NCI-H187 (cell line): ENCODE measurements around the gene HYI.
"Not testable (repeated sequence)": the region's sequence is repeated elsewhere in the genome, so short reads cannot be mapped to it uniquely, and the experiment has no call there.

Experiments used
- DNase-seq, 2 experiments: peaks; one replicate each; lab custom pipeline; 2025; lab: John Stamatoyannopoulos, UW

HYI gene

DNA sequence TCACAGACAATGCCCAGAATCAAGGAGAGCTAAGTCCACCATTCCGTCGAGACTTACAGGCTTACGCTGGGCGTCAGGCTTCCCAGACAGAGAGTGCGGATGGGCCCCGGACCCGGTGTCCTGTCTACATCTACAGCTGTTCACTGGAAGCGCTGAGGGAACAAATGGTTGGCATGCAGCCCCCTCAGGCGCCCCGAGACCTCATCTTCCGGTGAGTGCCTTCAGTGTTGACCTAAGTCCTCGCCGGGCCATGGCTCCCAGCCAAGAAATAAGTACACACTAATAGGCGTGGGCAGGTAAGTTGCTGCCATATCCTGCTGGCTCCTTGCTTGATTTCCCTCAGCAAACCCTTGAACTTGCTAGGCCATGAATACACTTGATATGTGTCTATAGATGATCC is 26.2 kb downstream of the HYI start:
- no peak for DNase-seq

DNA sequence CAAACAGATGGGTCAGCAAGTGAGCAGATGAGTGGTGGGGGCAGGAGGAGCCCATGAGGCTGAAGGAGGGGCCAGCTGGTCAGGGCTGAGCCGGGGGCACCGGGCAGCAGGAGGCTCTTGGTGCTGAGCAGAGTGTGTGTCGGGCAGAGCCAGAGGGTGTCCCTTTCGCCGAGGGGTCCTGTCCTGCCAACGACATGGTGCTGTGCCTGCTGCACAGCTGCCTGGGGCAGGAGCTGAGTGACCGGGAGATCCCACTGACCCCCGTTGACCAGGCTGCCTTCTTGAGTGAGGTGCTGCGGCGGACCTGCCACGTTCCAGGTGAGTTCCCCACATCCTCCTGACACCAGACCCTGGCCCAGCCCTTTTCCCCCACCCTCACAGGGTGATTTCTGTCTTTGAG is 27.5 kb downstream of the HYI start:
- no peak for DNase-seq

DNA sequence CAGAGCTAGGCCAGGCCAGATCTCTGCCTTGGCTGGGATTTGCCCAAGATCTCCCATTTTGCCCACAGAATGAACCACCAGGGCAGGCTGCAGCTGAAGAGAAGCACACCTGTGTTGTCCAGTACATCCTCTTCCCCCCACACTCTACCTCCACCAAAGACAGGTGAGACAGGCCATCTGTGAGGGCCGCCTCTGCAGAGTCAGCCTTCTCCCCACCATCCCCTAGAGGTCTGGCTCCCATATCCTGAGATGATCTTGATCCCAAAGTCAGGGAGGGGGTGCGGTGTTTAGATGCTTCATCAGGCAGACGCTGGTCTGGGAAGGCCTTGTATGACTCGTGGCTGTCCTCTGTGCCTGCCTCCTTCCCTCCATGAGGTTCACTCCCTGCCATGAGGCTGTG is 28.7 kb downstream of the HYI start:
- DNase-seq, result no peak

DNA sequence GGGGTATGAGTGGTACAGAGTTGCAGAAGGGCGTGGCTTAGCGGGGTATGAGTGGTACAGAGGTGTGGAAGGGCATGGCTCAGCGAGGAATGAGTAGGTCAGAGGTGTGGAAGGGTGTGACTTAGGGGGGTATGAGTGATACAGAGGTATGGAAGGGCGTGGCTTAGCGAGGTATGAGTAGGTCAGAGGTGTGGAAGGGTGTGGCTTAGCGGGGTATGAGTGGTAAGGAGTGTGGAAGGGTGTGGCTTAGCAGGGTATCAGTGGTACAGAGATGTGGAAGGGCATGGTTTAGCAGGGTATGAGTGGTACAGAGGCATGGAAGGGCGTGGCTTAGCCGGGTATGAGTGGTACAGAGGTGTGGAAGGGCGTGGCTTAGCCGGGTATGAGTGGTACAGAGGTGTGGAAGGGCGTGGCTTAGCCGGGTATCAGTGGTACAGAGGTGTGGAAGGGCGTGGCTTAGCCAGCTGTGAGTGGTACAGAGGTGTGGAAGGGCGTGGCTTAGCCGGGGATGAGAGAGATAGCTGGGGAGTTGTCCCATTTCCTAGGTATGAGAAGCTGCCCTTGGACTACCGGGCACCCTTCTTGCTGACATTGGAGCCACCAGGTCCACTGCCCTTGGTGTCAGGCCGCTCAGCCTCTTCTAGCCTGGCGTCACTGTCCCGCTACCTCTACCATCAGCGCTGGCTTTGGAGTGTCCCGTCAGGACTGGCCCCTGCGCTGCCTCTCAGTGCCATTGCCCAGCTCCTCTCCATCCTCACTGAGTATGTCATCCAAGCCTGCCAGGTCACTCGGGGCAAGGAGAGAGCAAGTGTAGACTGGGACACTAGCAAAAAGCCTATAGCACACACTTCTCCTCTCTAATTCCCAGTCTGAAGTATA is 29.8 kb downstream of the HYI start:
- DNase-seq, result no peak

DNA sequence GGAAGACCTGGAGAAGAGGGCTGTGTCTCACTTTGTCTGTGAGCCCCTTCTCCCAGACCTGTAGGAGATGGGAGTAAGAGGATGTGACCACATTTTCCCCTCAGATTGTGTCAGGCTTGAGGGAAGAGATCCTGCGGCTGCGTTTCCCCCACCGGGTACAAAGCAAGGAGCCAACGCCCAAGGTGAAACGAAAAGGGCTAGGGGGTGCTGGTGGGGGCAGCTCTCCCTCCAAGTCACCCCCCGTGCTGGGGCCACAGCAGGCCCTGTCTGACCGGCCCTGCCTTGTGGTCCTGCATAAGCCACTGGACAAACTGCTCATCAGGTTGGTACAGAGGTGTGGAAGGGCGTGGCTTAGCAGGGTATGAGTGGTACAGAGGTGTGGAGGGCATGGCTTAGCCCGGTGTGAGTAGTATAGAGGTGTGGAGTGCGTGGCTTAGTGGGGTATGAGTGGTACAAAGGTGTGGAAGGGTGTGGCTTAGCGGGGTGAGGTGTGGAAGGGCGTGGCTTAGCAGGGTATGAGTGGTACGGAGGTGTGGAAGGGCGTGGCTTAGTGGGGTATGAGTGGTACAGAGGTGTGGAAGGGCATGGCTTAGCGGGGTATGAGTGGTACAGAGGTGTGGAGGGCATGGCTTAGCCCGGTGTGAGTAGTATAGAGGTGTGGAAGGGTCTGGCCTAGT is 30.6 kb downstream of the HYI start:
- DNase-seq, result no peak

DNA sequence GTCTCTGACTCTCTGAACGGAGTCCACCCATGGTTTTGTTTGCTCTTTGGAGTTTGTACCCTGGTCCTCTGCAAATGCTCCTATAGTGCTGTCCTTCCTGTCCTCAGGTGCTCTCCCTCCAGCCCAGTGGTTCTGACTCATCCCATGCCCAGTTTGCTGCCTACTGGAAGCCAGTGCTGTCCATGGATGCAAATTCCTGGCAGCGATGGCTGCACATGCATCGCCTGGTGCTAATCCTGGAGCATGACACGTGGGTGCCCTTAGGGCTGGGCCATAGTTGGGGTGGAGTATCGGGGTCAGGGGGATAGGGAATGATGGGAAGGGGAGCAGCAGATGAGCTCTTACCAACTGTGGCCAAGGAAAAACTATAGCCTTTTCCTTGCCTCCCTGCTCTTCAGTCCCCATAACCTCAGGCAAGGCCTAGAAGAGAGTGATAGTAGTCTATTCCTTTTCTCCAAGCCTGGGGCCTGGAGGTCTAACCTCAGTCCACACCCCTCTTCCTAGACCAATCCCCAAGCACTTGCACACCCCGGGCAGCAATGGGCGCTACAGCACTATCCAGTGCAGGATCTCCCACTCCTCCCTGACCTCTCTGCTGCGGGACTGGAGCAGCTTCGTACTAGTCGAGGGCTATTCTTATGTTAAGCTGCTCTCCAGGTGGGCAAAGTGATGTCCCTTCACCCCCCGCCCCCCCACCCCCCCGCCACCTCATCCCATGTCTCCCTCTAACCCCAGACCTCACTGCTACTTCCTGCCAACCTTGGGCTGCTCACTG is 31.6 kb downstream of the HYI start:
- DNase-seq, result no peak

DNA sequence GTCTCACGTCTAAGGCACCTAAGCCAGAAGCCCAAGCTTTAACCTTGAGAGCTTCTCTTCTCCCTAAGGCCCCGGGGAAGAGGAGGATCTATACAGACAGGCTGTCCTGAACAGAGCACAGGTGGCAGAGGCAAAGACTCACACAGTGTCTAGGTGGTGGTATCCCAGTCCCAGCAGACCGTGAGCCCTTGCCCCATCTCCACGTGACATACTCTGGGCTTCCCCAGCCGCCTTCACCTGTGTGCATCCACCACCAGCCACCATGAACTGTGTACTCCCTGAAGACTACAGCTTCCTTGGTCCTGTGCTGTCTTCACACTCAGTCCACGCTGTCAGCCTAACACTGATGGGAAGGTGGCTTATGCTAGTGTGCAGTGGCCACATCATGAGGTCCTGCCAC is 32.3 kb downstream of the HYI start:
- no peak for DNase-seq

DNA sequence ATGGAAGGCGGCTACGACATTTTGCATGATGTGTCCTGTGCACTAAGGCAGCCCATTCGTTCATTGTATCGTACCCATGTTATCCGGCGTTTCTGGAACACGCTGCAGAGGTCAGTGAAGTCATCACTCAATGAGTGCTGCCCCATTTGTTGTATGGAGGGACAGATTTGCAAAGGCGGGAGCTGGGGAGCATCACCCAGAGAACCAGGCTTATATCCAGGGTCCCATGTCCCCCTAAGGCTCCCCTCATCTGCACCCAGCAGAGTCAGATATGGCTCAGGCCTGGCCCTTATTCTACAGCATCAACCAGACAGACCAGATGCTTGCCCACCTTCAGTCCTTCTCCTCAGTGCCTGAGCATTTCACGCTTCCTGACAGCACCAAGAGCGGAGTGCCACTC is 32.9 kb downstream of the HYI start:
- no peak for DNase-seq

DNA sequence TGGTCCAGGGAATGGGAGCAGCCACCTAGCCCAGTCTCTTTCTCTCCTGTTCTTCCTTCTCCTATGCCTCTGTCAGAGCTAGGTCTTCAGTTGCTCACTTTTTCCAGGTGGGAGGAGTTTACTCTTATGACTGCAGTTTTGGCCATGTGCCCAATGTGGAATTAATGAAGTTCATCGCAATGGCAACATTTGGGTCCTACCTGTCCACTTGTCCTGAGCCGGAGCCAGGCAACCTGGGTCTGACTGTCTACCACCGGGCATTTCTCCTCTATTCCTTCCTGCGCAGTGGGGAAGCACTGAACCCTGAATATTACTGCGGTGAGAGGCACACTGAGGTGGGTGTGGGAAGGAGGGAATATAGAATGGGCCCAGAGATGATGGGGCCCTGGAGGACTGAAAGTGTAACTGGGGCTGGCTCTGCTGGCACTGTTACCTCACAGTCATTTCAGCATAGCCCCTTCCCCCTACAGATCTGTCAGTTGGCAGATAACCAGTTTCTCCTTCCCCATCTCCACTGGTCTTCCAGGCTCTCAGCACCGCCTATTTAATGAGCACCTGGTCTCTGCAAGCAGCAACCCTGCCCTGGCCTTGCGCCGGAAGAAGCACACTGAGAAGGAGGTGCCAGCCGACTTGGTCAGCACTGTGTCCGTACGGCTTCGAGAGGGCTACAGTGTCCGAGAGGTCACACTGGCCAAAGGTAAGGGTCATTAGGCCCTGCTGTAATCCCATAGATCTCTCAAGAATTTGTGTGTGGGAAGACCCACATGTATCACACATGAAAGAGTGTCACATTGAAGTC is 33.9 kb downstream of the HYI start:
- no peak for DNase-seq

DNA sequence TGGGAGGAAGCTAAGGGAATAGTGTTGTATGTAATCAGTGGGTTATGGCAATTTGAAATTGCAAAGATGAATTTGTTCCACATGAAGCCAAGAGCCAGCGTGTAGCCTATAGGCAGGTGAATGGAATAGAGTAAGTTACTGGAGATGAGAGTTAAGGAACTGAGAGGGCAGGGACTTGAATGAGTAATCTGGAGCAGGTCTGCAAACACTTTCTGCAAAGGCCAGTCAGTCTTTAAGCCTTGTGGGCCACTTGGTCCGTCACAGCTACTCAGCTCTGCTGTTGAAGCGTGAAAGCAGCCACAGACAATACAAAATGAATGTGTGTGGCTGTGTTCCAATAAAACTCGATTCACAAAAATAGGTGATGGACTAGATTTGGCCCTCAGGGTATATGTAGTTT is 34.9 kb downstream of the HYI start:
- peak in 1 of 2 experiments; percentile 15 for DNase-seq

DNA sequence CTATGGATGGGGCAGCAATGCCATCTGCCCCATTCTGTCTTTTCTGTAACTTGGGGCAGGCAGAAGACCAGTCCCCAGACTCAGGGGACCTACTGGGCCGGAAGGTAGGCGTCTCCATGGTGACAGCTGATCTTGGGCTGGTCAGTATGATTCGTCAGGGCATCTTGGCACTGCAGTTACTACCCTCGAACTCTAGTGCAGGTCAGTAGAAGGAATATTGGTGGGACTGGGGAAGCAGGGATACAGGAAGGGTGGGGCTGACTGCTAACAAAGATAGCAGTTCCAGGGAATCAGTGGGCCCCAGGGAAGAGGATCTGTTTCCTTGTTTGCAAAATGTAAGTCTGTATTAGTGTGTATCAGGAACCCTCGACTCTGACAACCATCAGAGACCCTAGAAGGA is 37.8 kb downstream of the HYI start:
- DNase-seq, result no peak

DNA sequence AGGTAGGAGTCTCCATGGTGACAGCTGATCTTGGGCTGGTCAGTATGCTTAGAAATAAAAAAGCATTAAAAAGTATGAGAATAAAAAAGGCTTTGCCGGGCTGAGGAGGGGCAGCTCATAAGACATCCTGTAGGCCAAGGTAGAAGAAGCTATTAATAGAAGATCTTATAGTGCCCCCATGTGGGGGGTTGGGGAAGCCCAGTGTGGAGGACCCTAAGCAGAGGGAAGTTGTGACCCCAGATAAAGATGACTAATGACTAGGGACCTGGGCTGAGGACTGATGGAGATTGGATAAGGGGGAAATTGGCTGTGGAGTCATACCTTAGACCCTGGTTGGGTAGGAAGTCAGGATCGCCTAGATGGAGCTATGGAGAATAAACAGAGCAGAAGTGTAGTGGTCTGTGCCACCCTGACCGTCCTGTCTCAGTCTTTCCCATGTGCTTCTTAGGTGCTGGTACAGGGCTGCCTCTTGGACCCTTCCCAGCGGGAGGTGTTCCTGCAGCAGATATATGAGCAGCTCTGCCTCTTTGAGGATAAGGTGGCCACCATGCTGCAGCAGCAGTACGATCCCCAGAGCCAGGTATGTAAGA is 39.0 kb downstream of the HYI start:
- no peak for DNase-seq

DNA sequence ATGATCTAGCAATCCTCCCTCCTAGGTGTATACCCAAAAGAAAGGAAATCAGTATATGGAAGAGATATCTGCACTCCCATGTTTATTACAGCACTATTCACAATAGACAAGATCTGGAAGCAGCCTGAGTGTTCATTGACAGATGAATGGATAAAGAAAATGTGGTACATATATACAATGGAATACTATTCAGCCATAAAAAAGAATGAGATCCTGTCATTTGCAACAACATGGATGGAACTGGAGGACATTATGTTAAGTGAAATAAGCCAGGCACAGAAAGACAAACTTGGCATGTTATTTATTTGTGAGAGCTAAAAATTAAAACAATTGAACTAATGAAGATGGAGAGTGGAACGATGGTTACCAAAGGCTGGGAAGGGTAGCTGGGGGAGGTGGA is 40.3 kb downstream of the HYI start:
- DNase-seq, result not testable (repeated sequence)

DNA sequence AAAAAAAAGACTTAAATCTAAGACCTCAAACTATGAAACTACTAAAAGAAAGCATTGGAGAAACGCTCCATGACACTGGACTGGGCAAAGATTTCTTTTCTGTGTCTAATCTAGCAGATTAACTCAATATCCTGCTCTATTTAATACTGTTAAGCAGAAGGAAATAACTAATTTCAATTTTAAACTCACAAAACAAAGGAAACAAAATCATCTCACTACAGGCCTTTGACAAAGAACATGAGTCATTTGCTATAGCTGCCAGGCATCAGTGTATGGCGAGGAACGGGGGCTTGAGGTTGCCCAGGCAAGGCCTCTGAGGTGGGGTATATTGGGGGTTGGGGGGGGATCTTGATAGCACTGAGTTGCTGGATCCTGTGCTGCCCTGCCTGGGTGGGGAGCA is 43.2 kb downstream of the HYI start:
- no peak for DNase-seq

DNA sequence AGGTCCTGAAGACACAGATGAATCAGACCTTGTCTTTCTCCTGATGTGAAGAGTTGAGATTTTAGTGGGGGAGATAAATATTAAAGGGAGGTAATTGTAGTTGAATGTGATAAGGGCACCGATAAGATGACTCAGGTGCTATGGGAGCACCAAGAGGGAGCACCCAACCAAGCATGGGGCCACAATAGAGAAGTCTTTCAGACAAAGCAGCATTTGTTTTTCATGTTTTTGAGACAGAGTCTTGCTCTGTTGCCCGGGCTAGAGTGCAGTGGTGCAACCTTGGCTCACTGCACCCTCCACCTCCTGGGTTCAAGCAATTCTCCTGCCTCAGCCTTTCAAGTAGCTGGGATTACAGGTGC is 47.9 kb downstream of the HYI start:
- no peak for DNase-seq

DNA sequence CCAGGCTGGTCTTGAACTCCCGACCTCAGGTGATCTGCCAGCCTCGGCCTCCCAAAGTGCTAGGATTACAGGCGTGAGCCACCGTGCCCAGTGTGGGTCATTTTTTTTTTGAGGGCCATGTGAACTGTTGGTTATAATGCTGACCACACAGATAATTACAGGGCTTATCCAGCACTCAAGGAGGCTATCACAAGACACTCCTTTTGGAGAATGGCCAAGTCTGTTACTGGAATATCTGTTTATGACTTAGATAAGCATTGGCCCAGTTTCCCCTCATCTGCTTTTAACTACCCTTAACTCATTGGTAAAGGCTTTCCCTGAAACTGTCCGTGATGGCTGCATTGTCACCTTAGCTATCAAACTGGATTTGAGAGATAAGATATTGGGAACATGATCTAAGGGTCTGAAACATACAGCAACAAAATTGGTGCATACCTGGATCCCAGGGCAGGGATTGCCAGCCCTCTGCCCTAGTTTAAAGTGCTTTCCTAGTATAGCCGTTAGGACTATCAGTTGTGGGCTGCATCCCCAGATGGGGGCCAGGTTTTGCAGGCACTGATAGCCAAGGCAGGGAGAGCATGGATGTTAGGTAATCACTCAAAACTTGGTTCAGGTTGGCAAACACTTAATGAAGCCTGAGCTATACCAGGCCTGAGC is 48.4 kb downstream of the HYI start:
- DNase-seq, result no peak

DNA sequence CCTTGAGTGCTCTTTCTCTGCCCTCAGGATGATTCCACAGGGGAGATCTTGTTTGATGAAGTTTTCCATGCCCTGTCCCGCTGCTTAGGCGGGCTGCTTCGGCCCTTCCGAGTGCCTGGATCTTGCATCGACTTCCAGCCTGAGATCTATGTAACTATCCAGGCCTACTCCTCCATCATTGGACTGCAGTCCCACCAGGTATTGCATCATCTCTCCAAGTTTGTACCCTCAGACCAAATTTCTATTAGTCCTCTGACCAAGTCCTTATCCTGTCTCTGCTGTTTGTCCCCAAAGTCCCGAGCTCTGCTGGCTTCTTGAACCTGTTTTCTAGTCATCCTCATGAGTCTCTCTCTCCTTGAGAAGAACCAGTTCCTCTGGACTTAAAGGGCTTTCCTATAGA is 49.4 kb downstream of the HYI start:
- DNase-seq, result no peak

DNA sequence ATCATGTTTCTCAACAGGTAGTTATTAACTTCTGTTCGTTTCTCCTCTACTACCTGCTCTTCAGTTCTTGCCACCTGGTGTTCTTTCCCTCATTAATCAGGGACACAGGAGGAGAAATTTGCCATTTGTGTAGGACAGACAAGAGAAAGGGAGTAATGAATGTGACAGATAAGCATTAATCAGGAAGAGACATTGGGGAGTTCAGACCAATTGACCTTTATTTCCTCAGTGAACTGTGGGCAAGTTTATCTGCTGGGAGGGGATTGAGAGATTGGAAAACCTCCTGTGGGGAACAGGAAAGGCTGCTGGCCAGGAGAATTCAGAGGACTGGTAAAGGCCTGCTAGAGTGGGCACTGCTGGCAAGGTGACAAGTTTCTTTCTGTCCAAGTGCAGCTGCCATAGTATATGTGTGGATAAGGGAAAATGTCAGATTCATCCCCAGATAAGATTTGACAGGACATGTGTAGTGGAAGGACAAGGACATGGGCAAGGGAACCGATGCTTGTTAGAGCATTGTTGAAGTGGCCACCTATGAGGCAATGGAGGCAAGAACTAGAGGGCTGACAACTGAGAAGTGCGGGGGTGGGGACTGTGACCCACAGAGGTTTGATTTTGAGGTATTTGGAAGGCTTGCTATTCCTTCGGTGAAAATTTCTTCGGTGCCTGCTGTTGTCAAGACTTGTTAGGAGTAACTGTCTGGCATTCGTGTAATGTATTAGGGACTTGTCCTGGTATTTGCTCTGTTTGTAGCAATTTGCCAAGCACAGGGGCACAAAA is 51.5 kb downstream of the HYI start:
- DNase-seq, result no peak
